GM21825 (cell line): ENCODE results near the gene PCDHB9.
"Not testable (repeated sequence)": the region's sequence is repeated elsewhere in the genome, so short reads cannot be mapped to it uniquely, and the experiment has no call there.

Experiments
- ATAC-seq: cut with Tn5 transposase; IDR thresholded peaks from one replicate; pipeline ENCODE4 v1.9.1; 2021; ENCODE audit warnings: mild to moderate bottlenecking, moderate library complexity; ENCODE audit not compliant: unreplicated experiment

The PCDHB9 gene

GRCh38 chr5:141234109-141234667 lies 47.2 kb downstream of the PCDHB9 start:
- ATAC-seq = no peak

DNA sequence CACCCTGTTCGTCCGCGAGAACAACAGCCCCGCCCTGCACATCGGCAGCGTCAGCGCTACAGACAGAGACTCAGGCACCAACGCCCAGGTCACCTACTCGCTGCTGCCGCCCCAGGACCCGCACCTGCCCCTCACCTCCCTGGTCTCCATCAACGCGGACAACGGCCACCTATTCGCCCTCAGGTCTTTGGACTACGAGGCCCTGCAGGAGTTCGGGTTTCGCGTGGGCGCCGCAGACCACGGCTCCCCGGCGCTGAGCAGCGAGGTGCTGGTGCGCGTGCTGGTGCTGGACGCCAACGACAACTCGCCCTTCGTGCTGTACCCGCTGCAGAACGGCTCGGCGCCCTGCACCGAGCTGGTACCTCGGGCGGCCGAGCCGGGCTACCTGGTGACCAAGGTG lies 49.0 kb downstream of the PCDHB9 start:
- ATAC-seq = not testable (repeated sequence)

DNA sequence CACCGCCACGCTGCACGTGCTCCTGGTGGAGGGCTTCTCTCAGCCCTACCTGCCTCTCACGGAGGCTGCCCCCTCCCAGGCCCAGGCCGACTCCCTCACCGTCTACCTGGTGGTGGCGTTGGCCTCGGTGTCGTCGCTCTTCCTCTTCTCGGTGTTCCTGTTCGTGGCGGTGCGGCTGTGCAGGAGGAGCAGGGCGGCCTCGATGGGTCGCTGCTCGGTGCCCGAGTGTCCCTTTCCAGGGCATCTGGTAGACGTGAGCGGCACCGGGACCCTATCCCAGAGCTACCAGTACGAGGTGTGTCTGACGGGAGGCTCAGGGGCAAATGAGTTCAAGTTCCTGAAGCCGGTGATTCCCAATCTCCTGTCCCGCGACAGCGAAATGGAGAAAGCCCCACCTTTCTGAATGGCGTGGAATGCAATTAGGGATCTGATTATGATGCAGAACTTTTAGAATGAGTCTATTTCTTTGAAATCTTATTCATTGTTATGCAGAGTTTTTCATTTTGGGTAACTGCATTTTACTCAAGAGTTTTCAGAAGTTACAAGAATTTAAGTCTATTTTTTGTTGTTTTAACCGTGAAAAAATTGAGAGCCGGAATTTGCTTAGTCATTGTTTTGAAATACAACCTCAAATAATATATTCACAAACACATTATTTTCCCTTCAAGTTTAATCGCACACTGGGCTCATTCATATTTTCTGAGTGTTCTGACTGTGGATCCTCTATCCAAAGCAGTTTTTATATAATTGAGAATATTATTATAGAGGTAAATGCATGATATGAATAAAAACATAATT lies 49.8 kb downstream of the PCDHB9 start:
- no peak for ATAC-seq
